ENCODE measurements around the gene L3HYPDH.
"Not testable (repeated sequence)": the region's sequence is repeated elsewhere in the genome, so short reads cannot be mapped to it uniquely, and the experiment has no call there.

Gene L3HYPDH

DNA sequence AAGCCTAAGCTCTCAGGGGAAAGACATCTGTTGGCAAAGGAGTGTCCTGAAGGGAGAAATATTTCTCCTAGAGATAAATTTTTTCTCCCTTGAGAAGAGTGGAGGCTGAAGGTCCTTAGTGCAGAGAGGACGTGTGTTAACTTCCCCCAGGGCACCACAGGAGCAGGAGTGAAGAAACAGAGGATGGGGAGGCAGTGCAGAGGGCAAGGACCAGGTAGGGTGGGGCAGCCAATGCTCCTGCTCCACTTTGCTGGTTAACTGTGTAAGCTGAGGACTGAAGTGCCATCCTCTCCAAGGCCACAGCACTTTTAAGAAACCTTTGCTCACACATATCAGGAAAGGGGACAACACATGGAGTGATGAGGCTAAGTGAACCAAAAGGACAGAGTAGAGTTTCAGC lies 4.0 kb downstream of the L3HYPDH start:
- in situ Hi-C loops (cut with MboI; ENCODE audit: low sequenced_read_pairs), result no loop called here

DNA sequence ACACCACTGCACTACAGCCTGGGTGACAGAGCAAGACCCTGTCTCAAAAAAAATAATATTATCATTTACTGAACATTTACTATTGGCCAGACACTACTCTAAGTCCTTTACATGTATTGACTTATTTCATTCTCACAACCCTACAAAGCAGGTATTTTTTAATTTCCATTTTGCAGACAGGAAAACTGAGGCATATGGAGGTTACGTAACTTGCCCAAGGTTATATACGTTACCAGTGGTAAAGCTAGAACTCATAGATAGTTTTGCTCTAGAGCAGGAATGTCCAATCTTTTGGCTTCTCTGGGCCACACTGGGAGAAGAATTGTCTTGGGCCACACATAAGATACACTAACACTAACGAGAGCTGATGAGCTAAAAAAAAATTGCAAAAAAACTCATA lies 5.7 kb downstream of the L3HYPDH start:
- in situ Hi-C loops (cut with MboI; ENCODE audit: low sequenced_read_pairs), result no loop called here

GRCh38 chr14:59475709-59476108 lies 8.5 kb downstream of the L3HYPDH start:
- in situ Hi-C loops (cut with MboI; ENCODE audit: low sequenced_read_pairs), result no loop called here

DNA sequence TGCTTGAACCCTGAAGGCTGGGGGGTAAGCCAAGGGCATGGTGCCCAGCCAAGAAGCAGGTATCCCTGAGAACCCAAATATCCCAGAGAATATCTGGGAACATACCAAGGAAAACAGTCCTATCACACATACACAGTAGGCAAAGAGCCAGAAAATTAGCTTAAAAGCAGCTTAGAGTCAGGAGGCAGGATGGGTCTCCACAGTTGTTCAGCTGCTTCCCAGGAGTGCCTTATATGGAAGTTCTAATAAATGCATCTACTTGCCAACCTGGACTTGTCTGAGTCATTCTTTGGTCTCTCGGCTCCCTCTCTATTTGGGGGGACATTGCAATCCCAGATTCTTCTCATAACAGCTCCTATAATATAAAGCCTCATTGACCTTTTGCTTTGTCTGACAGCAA lies 10.0 kb downstream of the L3HYPDH start:
- in situ Hi-C loops (cut with MboI; ENCODE audit: low sequenced_read_pairs), result no loop called here

- in situ Hi-C loops (cut with MboI; ENCODE audit: low sequenced_read_pairs), result no loop called here
Observed at GRCh38 chr14:59465316-59466135, 18.7 kb downstream of the L3HYPDH start, which contains the start of gene GPR135. Gene GPR135 (minus strand): TSS chr14:59465380. CDS start chr14:59465226, 154 bp downstream.

GRCh38 chr14:59464486-59465315 lies 19.5 kb downstream of the L3HYPDH start:
- in situ Hi-C loops (cut with MboI; ENCODE audit: low sequenced_read_pairs), result no loop called here

- in situ Hi-C loops (cut with MboI; ENCODE audit: low sequenced_read_pairs), result no loop called here
Observed at GRCh38 chr14:59463787-59464485, 20.3 kb downstream of the L3HYPDH start.

DNA sequence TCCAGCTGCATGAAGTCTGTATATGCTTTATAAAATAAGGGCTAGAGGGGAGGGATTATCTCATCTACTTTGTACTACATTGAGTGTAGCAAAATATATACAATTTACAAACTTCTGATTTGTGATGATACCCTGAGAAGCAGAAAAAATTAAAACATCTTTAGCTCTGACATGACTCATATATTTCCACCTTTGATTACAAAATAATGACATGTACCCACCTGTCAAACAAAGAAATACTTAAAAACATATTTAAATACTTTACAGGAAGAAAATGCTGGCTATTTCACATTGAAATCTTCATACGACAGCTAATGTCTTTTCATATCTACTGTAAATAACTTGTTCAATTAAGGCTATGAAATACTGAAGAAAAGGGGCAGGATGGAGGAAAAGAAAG lies 22.3 kb downstream of the L3HYPDH start:
- in situ Hi-C loops (cut with MboI; ENCODE audit: low sequenced_read_pairs), result no loop called here

DNA sequence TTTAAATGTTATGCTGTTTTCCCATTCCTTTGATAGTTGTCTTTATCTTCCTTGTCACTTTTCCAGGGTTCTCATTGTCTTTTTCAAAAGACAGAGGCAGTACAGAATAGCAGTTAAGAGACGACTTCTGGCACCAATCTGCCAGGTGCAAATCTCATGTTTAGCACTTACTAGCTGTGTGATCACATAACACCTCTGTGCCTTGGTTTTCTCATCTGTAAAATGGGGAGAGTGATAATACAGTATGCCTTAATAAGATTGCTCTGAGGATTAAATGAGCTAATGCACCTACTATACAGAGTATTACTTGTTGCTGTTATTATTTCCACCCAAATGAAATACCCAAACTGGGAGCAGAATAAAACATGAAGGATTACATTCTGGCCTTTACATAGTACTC lies 23.8 kb downstream of the L3HYPDH start:
- in situ Hi-C loops (cut with MboI; ENCODE audit: low sequenced_read_pairs), result no loop called here

GRCh38 chr14:59458486-59458885 lies 25.7 kb downstream of the L3HYPDH start:
- in situ Hi-C loops (cut with MboI; ENCODE audit: low sequenced_read_pairs), result no loop called here

- in situ Hi-C loops (cut with MboI; ENCODE audit: low sequenced_read_pairs), result no loop called here
Observed at GRCh38 chr14:59455411-59455810, 28.8 kb downstream of the L3HYPDH start.

- in situ Hi-C loops (cut with MboI; ENCODE audit: low sequenced_read_pairs), result no loop called here
Observed at GRCh38 chr14:59454139-59454538, 30.1 kb downstream of the L3HYPDH start.

GRCh38 chr14:59451849-59452248 lies 32.4 kb downstream of the L3HYPDH start:
- in situ Hi-C loops (cut with MboI; ENCODE audit: low sequenced_read_pairs), result no loop called here

DNA sequence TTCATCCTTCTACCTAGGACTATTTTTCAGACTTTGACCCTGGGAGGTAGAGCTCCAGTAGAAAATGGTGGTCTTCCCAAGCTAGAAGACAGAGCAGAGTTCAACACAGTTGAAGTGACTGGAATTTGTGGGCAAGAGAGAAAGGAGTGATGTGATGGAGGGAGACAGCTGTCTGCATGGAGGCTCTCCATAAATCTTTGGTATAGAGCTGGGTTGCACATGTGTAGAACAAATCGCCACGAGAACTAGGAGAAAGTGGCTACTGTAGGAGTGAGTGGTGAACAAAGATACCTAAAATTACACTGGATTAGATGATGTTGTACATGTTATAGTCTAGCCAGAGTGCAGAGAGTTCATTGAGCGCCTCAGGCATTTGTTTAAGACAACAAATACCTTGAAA lies 33.5 kb downstream of the L3HYPDH start:
- in situ Hi-C loops (cut with MboI; ENCODE audit: low sequenced_read_pairs), result no loop called here

DNA sequence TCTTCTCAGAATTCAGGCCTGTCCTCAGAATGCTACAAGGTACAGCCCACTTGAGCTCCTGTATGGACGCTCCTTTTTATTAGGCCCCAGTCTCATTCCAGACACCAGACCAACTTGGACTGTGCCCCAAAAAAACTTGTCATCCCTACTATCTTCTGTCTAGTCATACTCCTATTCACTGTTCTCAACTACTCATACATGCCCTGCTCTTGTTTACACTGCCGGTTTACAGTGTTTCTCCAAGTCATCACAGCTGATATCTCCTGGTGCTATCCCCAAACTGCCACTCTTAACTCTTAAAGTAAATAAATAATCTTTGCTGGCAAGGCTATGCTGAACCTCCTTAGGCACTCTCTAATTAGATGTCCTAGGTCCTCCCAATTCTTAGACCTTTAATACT lies 35.5 kb downstream of the L3HYPDH start:
- in situ Hi-C loops (cut with MboI; ENCODE audit: low sequenced_read_pairs), result not testable (repeated sequence)

DNA sequence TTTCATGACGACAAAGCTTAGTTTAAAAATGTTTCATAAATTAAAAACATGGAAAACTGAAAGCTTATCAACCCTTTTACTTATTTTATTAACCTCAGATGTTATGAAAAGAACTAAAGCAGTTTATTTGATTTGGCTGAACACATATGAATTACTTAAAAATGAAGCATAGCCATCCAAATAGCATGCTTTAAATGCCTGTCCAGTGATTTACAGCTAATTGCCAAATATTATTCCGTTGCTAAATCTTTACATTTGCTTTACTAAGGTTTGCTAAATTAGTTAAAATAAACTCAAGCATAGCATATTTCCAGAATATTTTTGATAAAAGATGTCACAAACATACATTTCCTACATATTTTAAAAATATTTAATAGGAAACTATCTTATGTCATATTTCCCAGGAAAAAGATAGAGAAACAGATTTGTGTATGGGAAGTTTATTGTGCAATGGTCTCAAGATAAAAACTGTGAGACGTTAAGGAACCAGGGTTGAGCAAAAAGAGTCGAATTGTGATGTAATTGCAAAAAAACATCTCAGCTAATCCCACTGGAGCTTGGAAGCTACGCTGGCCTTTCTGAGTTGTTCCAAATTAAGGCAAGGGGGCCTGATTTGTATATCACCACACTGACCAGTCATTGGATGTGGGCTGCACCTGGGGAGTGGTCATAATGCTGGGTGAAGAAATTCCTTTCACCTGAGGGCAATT lies 44.8 kb downstream of the L3HYPDH start:
- in situ Hi-C loops (cut with MboI; ENCODE audit: low sequenced_read_pairs), result no loop called here

DNA sequence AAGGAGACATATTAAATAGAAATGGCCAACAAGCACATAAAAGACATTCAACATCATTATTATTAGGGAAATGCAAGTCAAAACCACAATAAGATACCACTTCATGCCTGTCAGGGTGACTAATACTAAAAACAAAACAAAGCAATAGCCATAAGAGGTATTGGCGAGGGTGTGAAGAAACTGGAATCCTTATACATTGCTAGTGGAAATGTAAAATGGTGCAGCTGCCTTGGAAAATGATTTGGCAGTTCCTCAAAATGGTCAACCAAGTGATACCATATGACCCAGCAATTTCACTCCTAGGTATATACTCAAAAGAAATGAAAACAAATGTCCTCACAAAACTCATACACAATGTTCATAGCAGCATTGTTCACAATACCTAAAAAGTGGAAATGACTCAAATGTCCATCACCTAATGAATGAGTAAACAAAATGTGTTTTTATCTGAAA lies 46.0 kb downstream of the L3HYPDH start:
- in situ Hi-C loops (cut with MboI; ENCODE audit: low sequenced_read_pairs), result no loop called here

DNA sequence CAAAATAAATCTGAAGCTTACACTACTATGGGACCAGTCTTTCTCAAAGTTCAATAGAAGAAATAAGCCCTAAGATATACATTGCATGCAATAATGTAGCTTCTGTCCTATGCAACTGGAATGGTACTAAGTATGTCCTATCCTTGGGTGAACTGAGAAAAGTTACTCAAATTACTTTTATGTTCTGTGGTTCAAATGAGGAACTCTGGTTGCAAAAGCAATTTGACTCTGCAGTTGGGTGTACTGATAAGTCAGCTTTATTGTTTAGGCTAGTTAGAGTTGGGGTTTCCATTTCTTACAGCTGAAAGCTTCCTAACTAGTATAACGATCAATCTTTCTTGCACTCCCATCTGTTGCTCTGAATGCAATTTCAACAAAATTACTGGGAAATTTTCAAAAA lies 48.2 kb downstream of the L3HYPDH start:
- in situ Hi-C loops (cut with MboI; ENCODE audit: low sequenced_read_pairs), result no loop called here

DNA sequence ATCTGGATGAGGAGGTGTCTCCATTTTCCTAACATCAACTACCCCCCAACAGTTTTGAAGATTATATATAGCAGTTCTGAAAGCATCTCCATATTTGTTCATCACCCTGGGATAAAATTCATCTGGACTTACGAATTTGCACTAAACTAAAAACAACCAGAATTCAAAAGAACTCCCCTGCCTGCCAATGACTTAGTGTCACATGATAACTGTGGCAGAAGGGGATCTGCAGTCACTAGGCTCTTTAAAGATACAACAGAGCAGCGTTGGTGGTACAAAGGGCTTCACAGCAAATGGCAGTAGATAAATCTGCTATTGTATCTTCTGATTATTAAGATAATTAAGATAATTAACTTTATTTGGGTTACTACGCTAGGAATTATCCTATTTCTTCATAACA lies 49.1 kb downstream of the L3HYPDH start:
- in situ Hi-C loops (cut with MboI; ENCODE audit: low sequenced_read_pairs), result no loop called here

- in situ Hi-C loops (cut with MboI; ENCODE audit: low sequenced_read_pairs), result no loop called here
Observed at GRCh38 chr14:59429790-59430189, 54.4 kb downstream of the L3HYPDH start.

- in situ Hi-C loops (cut with MboI; ENCODE audit: low sequenced_read_pairs), result no loop called here
Observed at GRCh38 chr14:59428581-59429012, 55.6 kb downstream of the L3HYPDH start.

Measured in HL-60/S4 (cell line).